GM18507 (cell line): Measurements from ENCODE around the gene ALG2.

Experiments
- DNase-seq: peaks from one replicate; pipeline ENCODE4 v3.0.0; 2011; ENCODE audit warnings: low read depth; ENCODE audit not compliant: insufficient read length; ENCODE audit errors: extremely low spot score
- FAIRE-seq: peaks from 2 replicates; lab custom pipeline; 2011; peaks lifted over from hg19 to GRCh38; lab: Jason Lieb, UNC

The ALG2 gene

GRCh38 chr9:99178912-99179872 lies 42.5 kb downstream of the ALG2 start:
- FAIRE-seq = no peak
- DNase-seq = no peak

- DNase-seq = no peak
- FAIRE-seq = no peak
Measured at GRCh38 chr9:99177576-99178366, 44.0 kb downstream of the ALG2 start.

- DNase-seq = no peak
- FAIRE-seq = peak; percentile 21
Measured at GRCh38 chr9:99176527-99177013, 45.2 kb downstream of the ALG2 start.

GRCh38 chr9:99173570-99174504 lies 47.9 kb downstream of the ALG2 start:
- no peak for DNase-seq
- peak; percentile 38 for FAIRE-seq

GRCh38 chr9:99172124-99173091 lies 49.3 kb downstream of the ALG2 start:
- FAIRE-seq (no peak), DNase-seq (no peak)

- no peak for DNase-seq
Measured at GRCh38 chr9:99171225-99172123, 50.3 kb downstream of the ALG2 start.

GRCh38 chr9:99169982-99170761 lies 51.6 kb downstream of the ALG2 start:
- DNase-seq (no peak), FAIRE-seq (no peak)

More at GRCh38 chr9:99171225-99172123, 50.3 kb downstream of the ALG2 start:
- no peak for FAIRE-seq

- no peak for FAIRE-seq
- DNase-seq = no peak
Measured at GRCh38 chr9:99169086-99169485, 52.7 kb downstream of the ALG2 start.

- no peak for FAIRE-seq
- no peak for DNase-seq
Measured at GRCh38 chr9:99167694-99168093, 54.0 kb downstream of the ALG2 start.

GRCh38 chr9:99167119-99167518 lies 54.6 kb downstream of the ALG2 start:
- DNase-seq = no peak
- FAIRE-seq = no peak
